ENCODE measurements around the gene ADNP2.
"Not testable (repeated sequence)": the region's sequence is repeated elsewhere in the genome, so short reads cannot be mapped to it uniquely, and the experiment has no call there.

The ADNP2 gene

GRCh38 chr18:80147418-80148325 is 38.6 kb downstream of the ADNP2 start:
- DNase-seq (ENCODE audit: low spot score): peak; percentile 89

GRCh38 chr18:80148326-80149199 is 39.5 kb downstream of the ADNP2 start:
- no peak for DNase-seq (ENCODE audit: low spot score)

GRCh38 chr18:80149667-80150066 is 40.6 kb downstream of the ADNP2 start:
- DNase-seq (ENCODE audit: low spot score): no peak

- no peak for DNase-seq (ENCODE audit: low spot score)
These were observed 45.2 kb downstream of the ADNP2 start for GRCh38 chr18:80154293-80154692.

GRCh38 chr18:80157708-80158343 is 48.8 kb downstream of the ADNP2 start:
- DNase-seq (ENCODE audit: low spot score): no peak

GRCh38 chr18:80158365-80158764 is 49.3 kb downstream of the ADNP2 start:
- DNase-seq (ENCODE audit: low spot score): no peak

- no peak for DNase-seq (ENCODE audit: low spot score)
These were observed 50.9 kb downstream of the ADNP2 start for GRCh38 chr18:80159713-80160636.

- DNase-seq (ENCODE audit: low spot score): no peak
These were observed 52.8 kb downstream of the ADNP2 start for GRCh38 chr18:80161781-80162417.

GRCh38 chr18:80163183-80163582 is 54.1 kb downstream of the ADNP2 start:
- no peak for DNase-seq (ENCODE audit: low spot score)

GRCh38 chr18:80164727-80165355 is 55.8 kb downstream of the ADNP2 start:
- not testable (repeated sequence) for DNase-seq (ENCODE audit: low spot score)

- no peak for DNase-seq (ENCODE audit: low spot score)
These were observed 57.2 kb downstream of the ADNP2 start for GRCh38 chr18:80166240-80166639.

- DNase-seq (ENCODE audit: low spot score): no peak
These were observed 57.7 kb downstream of the ADNP2 start for GRCh38 chr18:80166725-80167124.

GRCh38 chr18:80167331-80167730 is 58.3 kb downstream of the ADNP2 start:
- DNase-seq (ENCODE audit: low spot score): peak; percentile 42

GRCh38 chr18:80167931-80168330 is 58.9 kb downstream of the ADNP2 start:
- DNase-seq (ENCODE audit: low spot score): peak; percentile 57

- DNase-seq (ENCODE audit: low spot score): no peak
These were observed 59.3 kb downstream of the ADNP2 start for GRCh38 chr18:80168346-80168745.

- peak; percentile 30 for DNase-seq (ENCODE audit: low spot score)
These were observed 59.9 kb downstream of the ADNP2 start for GRCh38 chr18:80168982-80169381.

GRCh38 chr18:80169607-80170006 is 60.5 kb downstream of the ADNP2 start:
- DNase-seq (ENCODE audit: low spot score): peak; percentile 42

- DNase-seq (ENCODE audit: low spot score): peak; percentile 60
These were observed 61.5 kb downstream of the ADNP2 start for GRCh38 chr18:80170395-80171053.

GRCh38 chr18:80171054-80171872 is 62.2 kb downstream of the ADNP2 start:
- peak; percentile 60 for DNase-seq (ENCODE audit: low spot score)

Measured in left forelimb (tissue), 1 donor.